WI38 (cell line): ENCODE results near the gene RIN2.

ENCODE experiments used
- H3K4me3 ChIP-seq: 2 replicates; pipeline ENCODE4 v1.5.1; 2011; ENCODE audit warnings: low read depth, mild to moderate bottlenecking, control low read depth, low read length
- CTCF ChIP-seq: IDR thresholded peaks from 2 replicates; pipeline ENCODE4 v1.5.1; 2012; ENCODE audit warnings: low read depth, mild to moderate bottlenecking, control low read depth, low read length

Gene RIN2

GRCh38 chr20:19725814-19726525 is 32.1 kb upstream of the RIN2 start:
- no peak overlapping the region for H3K4me3 ChIP-seq
- TF ChIP-seq CTCF: no peak

DNA sequence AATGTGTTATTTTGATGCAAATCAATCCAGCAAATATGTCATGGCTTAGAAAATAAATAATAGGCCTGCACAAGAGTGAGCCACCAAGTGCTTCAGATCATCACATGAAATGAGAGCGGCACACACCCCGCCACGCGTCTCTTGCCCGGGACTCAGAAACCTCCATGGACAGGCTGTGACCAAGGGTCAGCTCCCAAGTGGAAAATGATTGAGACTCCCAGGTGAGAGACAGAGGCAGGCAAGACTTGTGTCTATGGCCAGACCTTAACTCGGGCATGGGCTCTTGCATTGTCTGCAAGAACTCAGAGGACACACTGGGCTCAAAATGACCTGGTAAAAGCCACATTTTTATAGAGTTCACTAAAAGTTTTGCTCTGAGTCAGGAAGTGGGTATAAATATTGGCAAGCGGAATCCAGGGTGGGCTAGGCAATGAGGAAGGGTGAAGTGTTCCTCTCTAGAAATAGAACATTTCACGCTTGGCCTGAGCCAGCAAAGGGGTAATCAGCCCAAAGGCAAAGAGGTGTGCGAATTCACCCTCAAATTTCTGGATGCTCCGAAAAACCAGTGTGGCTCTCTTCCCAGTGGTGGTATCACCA is 30.7 kb upstream of the RIN2 start:
- H3K4me3 ChIP-seq: no peak overlapping the region
- TF ChIP-seq CTCF: no peak

DNA sequence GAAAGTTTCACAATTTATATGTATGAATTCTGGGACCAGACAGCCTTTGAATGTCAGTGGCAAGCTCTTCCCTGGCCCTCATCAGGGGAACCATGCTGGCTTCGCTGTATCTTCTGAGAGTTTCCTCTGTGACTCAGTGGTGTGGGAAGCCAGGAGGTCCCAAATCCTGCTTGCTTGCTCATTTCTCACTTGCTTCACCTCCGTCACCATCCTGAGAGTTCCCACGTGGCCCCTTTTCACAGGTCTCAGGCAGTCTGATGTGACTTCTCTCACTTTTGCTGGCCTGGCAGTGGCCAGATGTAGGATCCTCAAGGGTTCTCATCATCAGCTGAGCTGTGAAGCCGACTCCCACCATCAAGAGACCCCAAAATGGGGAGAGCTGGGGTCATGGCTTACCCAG is 28.4 kb upstream of the RIN2 start:
- TF ChIP-seq CTCF: no peak

DNA sequence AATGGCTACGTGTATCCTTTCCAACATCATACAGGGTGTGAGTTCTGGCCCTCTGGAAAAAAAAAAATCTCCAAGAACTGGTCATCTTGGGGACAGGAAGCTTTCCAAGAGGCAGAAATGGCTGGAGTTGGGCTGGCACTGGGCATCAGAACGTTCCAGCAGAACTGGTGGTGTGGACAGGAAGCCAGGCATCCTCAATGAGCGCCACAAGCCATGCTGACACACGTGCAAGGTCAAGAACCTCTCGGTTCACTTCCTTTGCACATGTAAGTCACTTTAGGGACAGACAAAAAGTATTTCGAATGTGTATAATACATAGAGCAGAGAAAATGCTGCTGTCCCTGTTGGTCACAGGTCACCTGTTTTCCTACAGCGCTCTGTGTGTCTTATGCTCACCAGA is 27.4 kb upstream of the RIN2 start:
- no peak for TF ChIP-seq CTCF

More for the DNA sequence above, 28.4 kb upstream of the RIN2 start:
- H3K4me3 ChIP-seq: no peak overlapping the region

GRCh38 chr20:19734811-19735210 is 23.2 kb upstream of the RIN2 start:
- H3K4me3 ChIP-seq: no peak overlapping the region
- no peak for TF ChIP-seq CTCF

More for the DNA sequence above, 27.4 kb upstream of the RIN2 start:
- no peak overlapping the region for H3K4me3 ChIP-seq

DNA sequence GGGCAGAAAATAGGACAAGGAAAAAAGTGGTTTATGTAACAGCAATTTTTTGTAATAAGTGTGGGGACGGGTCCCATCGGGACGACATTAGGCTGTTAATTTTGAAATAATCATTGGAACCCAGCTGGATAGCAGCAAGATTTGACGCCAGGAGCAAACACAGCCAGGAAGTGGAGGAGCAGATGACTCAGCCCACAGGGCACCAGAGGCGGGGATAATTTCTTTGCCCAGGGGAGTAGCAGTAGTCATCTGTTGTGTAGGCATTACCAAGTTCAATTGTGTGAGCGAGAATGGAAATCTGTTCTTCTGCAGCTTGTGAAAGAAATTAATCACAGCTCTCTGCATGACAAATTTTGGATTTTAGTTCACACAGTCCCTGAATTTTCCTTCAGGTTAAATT is 22.6 kb upstream of the RIN2 start:
- TF ChIP-seq CTCF: no peak
- H3K4me3 ChIP-seq: no peak overlapping the region

GRCh38 chr20:19737025-19737424 is 21.0 kb upstream of the RIN2 start:
- no peak overlapping the region for H3K4me3 ChIP-seq
- TF ChIP-seq CTCF: no peak
